Astrocyte (in vitro differentiated cells and primary cell): ENCODE data around the gene ATP8A1. TPM values are rescaled to one million over a fixed set of nuclear protein-coding genes. Genes with fewer than 3 reads are reported as not detected.

Experiments
- DNase-seq: peaks from one replicate; pipeline ENCODE4 v3.0.0-alpha.2; 2010; ENCODE audit warnings: low read depth
- FAIRE-seq: peaks from 2 replicates; lab custom pipeline; 2011; peaks lifted over from hg19 to GRCh38; lab: Jason Lieb, UNC
- H2AFZ ChIP-seq: 2 replicates; pipeline ENCODE4 v1.6.0; 2012; ENCODE audit warnings: low read depth, low read length, inconsistent platforms
- H3K27ac ChIP-seq: 2 replicates; pipeline ENCODE4 v1.5.1; 2011; ENCODE audit warnings: low read depth, low read length, inconsistent platforms
- H3K27me3 ChIP-seq: 2 replicates; pipeline ENCODE4 v1.6.0; 2011; ENCODE audit warnings: low read length, inconsistent platforms; ENCODE audit not compliant: insufficient read depth
- H3K36me3 ChIP-seq: 2 replicates; pipeline ENCODE4 v1.5.1; 2011; ENCODE audit warnings: low read length, inconsistent platforms; ENCODE audit not compliant: insufficient read depth
- H3K4me1 ChIP-seq: 2 replicates; pipeline ENCODE4 v1.5.1; 2011; ENCODE audit warnings: low read length, inconsistent platforms; ENCODE audit not compliant: insufficient read depth
- H3K4me2 ChIP-seq: 2 replicates; pipeline ENCODE4 v1.6.0; 2012; ENCODE audit warnings: low read length, inconsistent platforms
- H3K4me3 ChIP-seq: 2 replicates; pipeline ENCODE4 v1.5.1; 2011; ENCODE audit warnings: low read depth, mild to moderate bottlenecking, low read length, inconsistent platforms; ENCODE audit not compliant: insufficient read depth
- H3K79me2 ChIP-seq: 2 replicates; pipeline ENCODE4 v1.6.0; 2012; ENCODE audit warnings: mild to moderate bottlenecking, low read length, inconsistent platforms; ENCODE audit not compliant: insufficient read depth
- H3K9ac ChIP-seq: 2 replicates; pipeline ENCODE4 v1.6.0; 2012; ENCODE audit warnings: mild to moderate bottlenecking, low read length, inconsistent platforms
- H3K9me3 ChIP-seq: 2 replicates; pipeline ENCODE4 v1.5.1; 2012; ENCODE audit warnings: low read depth, mild to moderate bottlenecking, low read length, inconsistent platforms; ENCODE audit not compliant: insufficient read depth
- H4K20me1 ChIP-seq: 2 replicates; pipeline ENCODE4 v1.6.0; 2012; ENCODE audit warnings: low read length, inconsistent platforms; ENCODE audit not compliant: insufficient read depth
- H3K27ac Mint-ChIP-seq: one replicate; pipeline ENCODE4 v1.8.0; 2021; ENCODE audit warnings: mild to moderate bottlenecking, mixed read lengths; ENCODE audit not compliant: unreplicated experiment
- H3K27me3 Mint-ChIP-seq: one replicate; pipeline ENCODE4 v1.8.0; 2021; ENCODE audit warnings: low read depth, mixed read lengths; ENCODE audit not compliant: unreplicated experiment
- H3K36me3 Mint-ChIP-seq: one replicate; pipeline ENCODE4 v1.8.0; 2021; ENCODE audit warnings: low read depth, mixed read lengths; ENCODE audit not compliant: unreplicated experiment
- H3K4me1 Mint-ChIP-seq: one replicate; pipeline ENCODE4 v1.8.0; 2021; ENCODE audit warnings: low read depth, mixed read lengths; ENCODE audit not compliant: unreplicated experiment
- H3K4me3 Mint-ChIP-seq: one replicate; pipeline ENCODE4 v1.8.0; 2021; ENCODE audit warnings: mild to moderate bottlenecking, moderate library complexity, mixed read lengths; ENCODE audit not compliant: unreplicated experiment
- H3K9me3 Mint-ChIP-seq: one replicate; pipeline ENCODE4 v1.8.0; 2021; ENCODE audit warnings: mild to moderate bottlenecking, mixed read lengths; ENCODE audit not compliant: unreplicated experiment
- EZH2 ChIP-seq: IDR thresholded peaks from 2 replicates; pipeline ENCODE4 v1.6.1; 2012; ENCODE audit warnings: mild to moderate bottlenecking, low read length, inconsistent platforms; ENCODE audit not compliant: insufficient read depth
- total RNA-seq: library from RNA; stranded (reverse); gene quantifications from 2 replicates; pipeline ENCODE4 v1.2.1, GENCODE V29; 2021
- TF ChIP-seq, protein P1 (sequence below): IDR thresholded peaks from 2 replicates; pipeline ENCODE4 v1.5.1; 2011; ENCODE audit warnings: low read depth, mild to moderate bottlenecking, inconsistent platforms, low read length, moderate library complexity; ENCODE audit not compliant: insufficient read depth

The ATP8A1 gene
- total RNA-seq, 1 donor from 2014 or later, result 2.9 TPM

- Mint-ChIP-seq H3K36me3 (no peaks in the 10 kb centered on the region), H3K27ac (no peak overlapping the region), H3K4me1 (no peaks in the 10 kb centered on the region), H3K4me3 (no peak overlapping the region), H3K27me3 (no peaks in the 10 kb centered on the region), H3K9me3 (no peaks in the 10 kb centered on the region)
- Histone ChIP-seq H3K36me3 (no peaks in the 10 kb centered on the region), H4K20me1 (no peaks in the 10 kb centered on the region), H3K9ac (no peak overlapping the region), H3K79me2 (no peaks in the 10 kb centered on the region), H3K4me1 (no peaks in the 10 kb centered on the region), H3K27ac (no peak overlapping the region), H3K9me3 (no peaks in the 10 kb centered on the region), H3K4me2 (no peak overlapping the region), H3K4me3 (no peak overlapping the region), H2AFZ (no peak overlapping the region), H3K27me3 (no peaks in the 10 kb centered on the region)
- TF ChIP-seq, protein P1, sequence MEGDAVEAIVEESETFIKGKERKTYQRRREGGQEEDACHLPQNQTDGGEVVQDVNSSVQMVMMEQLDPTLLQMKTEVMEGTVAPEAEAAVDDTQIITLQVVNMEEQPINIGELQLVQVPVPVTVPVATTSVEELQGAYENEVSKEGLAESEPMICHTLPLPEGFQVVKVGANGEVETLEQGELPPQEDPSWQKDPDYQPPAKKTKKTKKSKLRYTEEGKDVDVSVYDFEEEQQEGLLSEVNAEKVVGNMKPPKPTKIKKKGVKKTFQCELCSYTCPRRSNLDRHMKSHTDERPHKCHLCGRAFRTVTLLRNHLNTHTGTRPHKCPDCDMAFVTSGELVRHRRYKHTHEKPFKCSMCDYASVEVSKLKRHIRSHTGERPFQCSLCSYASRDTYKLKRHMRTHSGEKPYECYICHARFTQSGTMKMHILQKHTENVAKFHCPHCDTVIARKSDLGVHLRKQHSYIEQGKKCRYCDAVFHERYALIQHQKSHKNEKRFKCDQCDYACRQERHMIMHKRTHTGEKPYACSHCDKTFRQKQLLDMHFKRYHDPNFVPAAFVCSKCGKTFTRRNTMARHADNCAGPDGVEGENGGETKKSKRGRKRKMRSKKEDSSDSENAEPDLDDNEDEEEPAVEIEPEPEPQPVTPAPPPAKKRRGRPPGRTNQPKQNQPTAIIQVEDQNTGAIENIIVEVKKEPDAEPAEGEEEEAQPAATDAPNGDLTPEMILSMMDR, result no peak
- no peak for TF ChIP-seq EZH2
- DNase-seq (no peak), FAIRE-seq (no peak)
Measured at GRCh38 chr4:42615131-42615763, 41.7 kb downstream of the ATP8A1 start.

DNA sequence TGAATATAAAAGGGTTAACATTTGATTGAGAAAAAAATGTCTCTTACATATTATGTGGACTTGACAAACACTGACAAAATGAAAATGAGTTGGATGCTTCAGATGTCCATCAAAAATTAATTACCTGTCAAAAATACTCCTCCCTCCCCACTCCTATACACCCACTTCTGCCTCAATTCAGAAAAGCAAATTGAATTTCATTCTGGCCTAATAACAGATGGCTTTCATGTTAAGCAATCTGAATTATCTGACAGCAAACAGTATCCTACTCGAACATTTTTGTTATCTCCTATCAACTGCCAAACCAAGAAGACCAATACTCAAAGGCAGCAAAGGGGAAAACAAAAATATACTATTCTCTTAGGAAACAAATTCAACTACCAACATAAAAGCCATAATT is 44.0 kb downstream of the ATP8A1 start:
- no peak for DNase-seq
- Histone ChIP-seq H3K4me3 (no peak overlapping the region), H3K27ac (no peak overlapping the region), H3K36me3 (no peaks in the 10 kb centered on the region), H3K9me3 (no peaks in the 10 kb centered on the region), H4K20me1 (no peaks in the 10 kb centered on the region), H3K4me1 (no peaks in the 10 kb centered on the region), H3K27me3 (no peaks in the 10 kb centered on the region), H2AFZ (no peak overlapping the region), H3K9ac (no peak overlapping the region), H3K4me2 (no peak overlapping the region), H3K79me2 (no peaks in the 10 kb centered on the region)
- no peaks in the 10 kb centered on the region for H3K9me3 Mint-ChIP-seq
- no peak overlapping the region for H3K4me3 Mint-ChIP-seq
- FAIRE-seq, result no peak
- no peaks in the 10 kb centered on the region for H3K27me3 Mint-ChIP-seq
- no peaks in the 10 kb centered on the region for H3K36me3 Mint-ChIP-seq
- H3K27ac Mint-ChIP-seq, result no peak overlapping the region
- TF ChIP-seq EZH2, result no peak
- TF ChIP-seq, protein P1, result no peak
- H3K4me1 Mint-ChIP-seq, result no peaks in the 10 kb centered on the region

GRCh38 chr4:42610941-42611340 is 46.0 kb downstream of the ATP8A1 start:
- Histone ChIP-seq H3K27me3 (no peaks in the 10 kb centered on the region), H2AFZ (no peak overlapping the region), H3K4me3 (no peak overlapping the region), H4K20me1 (no peaks in the 10 kb centered on the region), H3K9ac (no peak overlapping the region), H3K4me1 (no peaks in the 10 kb centered on the region), H3K27ac (no peak overlapping the region), H3K9me3 (no peaks in the 10 kb centered on the region), H3K79me2 (no peaks in the 10 kb centered on the region), H3K36me3 (no peaks in the 10 kb centered on the region), H3K4me2 (no peak overlapping the region)
- H3K4me3 Mint-ChIP-seq, result no peak overlapping the region
- FAIRE-seq (no peak), DNase-seq (no peak)
- H3K27me3 Mint-ChIP-seq, result no peaks in the 10 kb centered on the region
- H3K9me3 Mint-ChIP-seq, result no peaks in the 10 kb centered on the region
- no peaks in the 10 kb centered on the region for H3K4me1 Mint-ChIP-seq
- H3K27ac Mint-ChIP-seq, result no peak overlapping the region
- H3K36me3 Mint-ChIP-seq, result no peaks in the 10 kb centered on the region
- no peak for TF ChIP-seq EZH2
- TF ChIP-seq, protein P1, result no peak
